CD8-positive, alpha-beta memory T cell (primary cell): ENCODE results near the gene USP3. TPM values are rescaled to one million over a fixed set of nuclear protein-coding genes. Genes with fewer than 3 reads are reported as not detected.

Source experiments
- CTCF ChIA-PET: fragments of 350-600 bp; sonication (Branson Sonifier 250); formaldehyde crosslinking; loops from one replicate; lab custom pipeline; 2021; ENCODE audit warnings: antibody characterized with exemption; lab: Charles Lee
- POLR2A ChIA-PET: fragments of 350-600 bp; sonication (Branson Sonifier 250); formaldehyde crosslinking; loops from one replicate; lab custom pipeline; 2021; ENCODE audit warnings: antibody characterized with exemption; lab: Charles Lee
- DNase-seq, 5 donors: peaks; one replicate each; pipeline versions ENCODE4 v3.0.0 to v3.0.0-alpha.2; 2020 to 2022; ENCODE audit warnings: mixed read lengths in 1 of 5
- H3K27ac ChIP-seq: one replicate; pipeline ENCODE4 v1.7.0; 2013; ENCODE audit warnings: low read depth, mild to moderate bottlenecking, low read length, moderate library complexity
- H3K27me3 ChIP-seq: 2 replicates; pipeline ENCODE4 v1.7.0; 2013; ENCODE audit warnings: low read length, mild to moderate bottlenecking; ENCODE audit not compliant: insufficient read depth, poor library complexity, severe bottlenecking
- H3K36me3 ChIP-seq: 2 replicates; pipeline ENCODE4 v1.7.0; 2013; ENCODE audit warnings: mild to moderate bottlenecking, low read length, moderate library complexity; ENCODE audit not compliant: insufficient read depth
- H3K4me1 ChIP-seq: 2 replicates; pipeline ENCODE4 v1.7.0; 2013; ENCODE audit warnings: mild to moderate bottlenecking, low read length, moderate library complexity; ENCODE audit not compliant: insufficient read depth
- H3K4me3 ChIP-seq: 2 replicates; pipeline ENCODE4 v1.7.0; 2013; ENCODE audit warnings: mild to moderate bottlenecking, low read length
- H3K9me3 ChIP-seq: 2 replicates; pipeline ENCODE4 v1.7.0; 2013; ENCODE audit warnings: mild to moderate bottlenecking, low read length
- H3K27ac Mint-ChIP-seq, 8 donors: one replicate each; pipeline ENCODE4 v1.8.0; 2020 to 2021; ENCODE audit warnings: mixed read lengths in 8 of 8, mild to moderate bottlenecking in 6 of 8, inconsistent platforms in 3 of 8, moderate library complexity in 3 of 8
- H3K27me3 Mint-ChIP-seq, 2 donors: one replicate each; pipeline ENCODE4 v1.8.0; 2020 to 2021; ENCODE audit warnings: mixed read lengths in 2 of 2, mild to moderate bottlenecking in 1 of 2, moderate library complexity in 1 of 2
- H3K36me3 Mint-ChIP-seq, 3 donors: one replicate each; pipeline ENCODE4 v1.8.0; 2020 to 2021; ENCODE audit warnings: mixed read lengths in 3 of 3, inconsistent platforms in 1 of 3, mild to moderate bottlenecking in 1 of 3
- H3K4me1 Mint-ChIP-seq, 3 donors: one replicate each; pipeline ENCODE4 v1.8.0; 2020 to 2021; ENCODE audit warnings: mixed read lengths in 3 of 3, inconsistent platforms in 1 of 3, mild to moderate bottlenecking in 1 of 3
- H3K4me3 Mint-ChIP-seq, 7 donors: one replicate each; pipeline ENCODE4 v1.8.0; 2020 to 2021; ENCODE audit warnings: mixed read lengths in 7 of 7, mild to moderate bottlenecking in 6 of 7, moderate library complexity in 4 of 7, inconsistent platforms in 2 of 7
- H3K9me3 Mint-ChIP-seq, 5 donors: one replicate each; pipeline ENCODE4 v1.8.0; 2020 to 2022; ENCODE audit warnings: mixed read lengths in 5 of 5, mild to moderate bottlenecking in 3 of 5, moderate library complexity in 2 of 5, inconsistent platforms in 1 of 5
- polyA plus RNA-seq: library from polyadenylated mRNA; unstranded; fragments of 300-500 nt; fragmentation: Illumina TruSeq; gene quantifications from one replicate; pipeline ENCODE4 v1.2.3, GENCODE V29; 2021
- total RNA-seq, 2 experiments: library from RNA; stranded (reverse); gene quantifications; one replicate each; pipeline ENCODE4 v1.2.3, GENCODE V29; 2021

The USP3 gene
- total and polyA plus RNA-seq, 3 experiments from 2014 or later: 36.6 to 50.7 (median 38.0) TPM

- CTCF ChIA-PET: interaction anchor here (0.7 to 8.3 kb wide), 9 partner anchors 8 to 106 kb away, joined by 3 to 115 read pairs (median 11); no protein-coding TSS in a partner anchor
- Mint-ChIP-seq H3K36me3 (peaks cover 0 to 14% (median 2%) of the 10 kb centered on the region in 3 donors), H3K27ac (peak overlapping the region in 7 of 8 donors; percentile 98 to 100 (median 100)), H3K4me3 (peak overlapping the region; percentile 88 to 97 (median 94)), H3K27me3 (no peaks in the 10 kb centered on the region), H3K4me1 (peaks cover 72 to 80% (median 76%) of the 10 kb centered on the region in 3 donors), H3K9me3 (peaks cover 0 to 3% (median 1%) of the 10 kb centered on the region in 5 donors)
- H3K36me3 ChIP-seq: no peaks in the 10 kb centered on the region
- H3K4me3 ChIP-seq: peak overlapping the region; percentile 80
- H3K9me3 ChIP-seq: no peaks in the 10 kb centered on the region
- no peaks in the 10 kb centered on the region for H3K27me3 ChIP-seq
- peak overlapping the region; percentile 96 for H3K27ac ChIP-seq
- POLR2A ChIA-PET: interaction anchor here (0.5 to 4.6 kb wide), 16 partner anchors 8 to 889 kb away, joined by 3 to 48 read pairs (median 4); partner anchors contain the start of gene CIAO2A
- H3K4me1 ChIP-seq: peaks cover 80% of the 10 kb centered on the region
- DNase-seq: peak; percentile 77 to 95 (median 90)
These were observed 600 bp upstream of the USP3 start for GRCh38 chr15:63503739-63504246.

- H3K27ac Mint-ChIP-seq: peak overlapping the region; percentile 95 to 99 (median 97)
- Histone ChIP-seq H3K9me3 (no peaks in the 10 kb centered on the region), H3K36me3 (no peaks in the 10 kb centered on the region), H3K4me1 (peaks cover 80% of the 10 kb centered on the region), H3K27ac (peak overlapping the region; percentile 87), H3K4me3 (peak overlapping the region; percentile 90), H3K27me3 (no peaks in the 10 kb centered on the region)
- no peaks in the 10 kb centered on the region for H3K27me3 Mint-ChIP-seq
- peaks cover 0 to 1% (median 0%) of the 10 kb centered on the region in 5 donors for H3K9me3 Mint-ChIP-seq
- CTCF ChIA-PET: interaction anchor here (0.7 to 8.3 kb wide), 20 partner anchors 9 to 107 kb away, joined by 3 to 115 read pairs (median 8); no protein-coding TSS in a partner anchor
- peak overlapping the region; percentile 92 to 99 (median 98) for H3K4me3 Mint-ChIP-seq
- POLR2A ChIA-PET: interaction anchor here (0.7 to 4.6 kb wide), 13 partner anchors 10 to 588 kb away, joined by 3 to 48 read pairs (median 10); partner anchors contain the start of gene CIAO2A
- H3K36me3 Mint-ChIP-seq: peaks cover 0 to 14% (median under 1%) of the 10 kb centered on the region in 3 donors
- H3K4me1 Mint-ChIP-seq: peaks cover 78 to 81% (median 79%) of the 10 kb centered on the region in 3 donors
- peak; percentile 29 to 66 (median 50) for DNase-seq
These were observed 817 bp downstream of the USP3 start for GRCh38 chr15:63504979-63505841.

- H3K9me3 Mint-ChIP-seq: peaks cover 0 to 1% (median 0%) of the 10 kb centered on the region in 5 donors
- H3K27ac ChIP-seq: peak overlapping the region; percentile 87
- DNase-seq: no peak
- peaks cover 0 to 14% (median 0%) of the 10 kb centered on the region in 3 donors for H3K36me3 Mint-ChIP-seq
- H3K36me3 ChIP-seq: no peaks in the 10 kb centered on the region
- H3K4me3 Mint-ChIP-seq: peak overlapping the region; percentile 92 to 99 (median 98)
- H3K4me1 ChIP-seq: peaks cover 80% of the 10 kb centered on the region
- peak overlapping the region; percentile 90 for H3K4me3 ChIP-seq
- peaks cover 78 to 81% (median 79%) of the 10 kb centered on the region in 3 donors for H3K4me1 Mint-ChIP-seq
- no peaks in the 10 kb centered on the region for H3K27me3 Mint-ChIP-seq
- H3K27me3 ChIP-seq: no peaks in the 10 kb centered on the region
- ChIA-PET POLR2A (interaction anchor here (0.7 to 4.6 kb wide), 10 partner anchors 10 to 95 kb away, joined by 3 to 48 read pairs (median 16); no protein-coding TSS in a partner anchor), CTCF (interaction anchor here (0.8 to 8.3 kb wide), 19 partner anchors 8 to 106 kb away, joined by 3 to 115 read pairs (median 8); no protein-coding TSS in a partner anchor)
- H3K9me3 ChIP-seq: no peaks in the 10 kb centered on the region
- peak overlapping the region; percentile 95 to 99 (median 97) for H3K27ac Mint-ChIP-seq
These were observed 1.4 kb downstream of the USP3 start for GRCh38 chr15:63505842-63506222.

- peak overlapping the region; percentile 87 for H3K27ac ChIP-seq
- peak overlapping the region; percentile 90 for H3K4me3 ChIP-seq
- POLR2A ChIA-PET: interaction anchor here (1.9 to 4.6 kb wide), 5 partner anchors 11 to 94 kb away, joined by 19 to 48 read pairs (median 29); no protein-coding TSS in a partner anchor
- no peak for DNase-seq
- Mint-ChIP-seq H3K4me1 (peaks cover 75 to 81% (median 77%) of the 10 kb centered on the region in 3 donors), H3K27me3 (no peaks in the 10 kb centered on the region), H3K9me3 (peaks cover 0 to 1% (median 0%) of the 10 kb centered on the region in 5 donors), H3K4me3 (peak overlapping the region; percentile 92 to 99 (median 98)), H3K27ac (peak overlapping the region; percentile 95 to 99 (median 96)), H3K36me3 (peaks cover 0 to 14% (median 0%) of the 10 kb centered on the region in 3 donors)
- CTCF ChIA-PET: interaction anchor here (1.2 to 8.3 kb wide), 9 partner anchors 7 to 93 kb away, joined by 4 to 115 read pairs (median 11); no protein-coding TSS in a partner anchor
- H3K4me1 ChIP-seq: peaks cover 74% of the 10 kb centered on the region
- H3K9me3 ChIP-seq: no peaks in the 10 kb centered on the region
- no peaks in the 10 kb centered on the region for H3K27me3 ChIP-seq
- H3K36me3 ChIP-seq: no peaks in the 10 kb centered on the region
These were observed 2.2 kb downstream of the USP3 start for GRCh38 chr15:63506537-63507035.

GRCh38 chr15:63507878-63508818 is 3.8 kb downstream of the USP3 start:
- POLR2A ChIA-PET: interaction anchor here (0.6 to 4.6 kb wide), 6 partner anchors 10 to 93 kb away, joined by 3 to 48 read pairs (median 5); no protein-coding TSS in a partner anchor
- Histone ChIP-seq H3K4me3 (no peak overlapping the region), H3K27me3 (no peaks in the 10 kb centered on the region), H3K4me1 (peaks cover 74% of the 10 kb centered on the region), H3K36me3 (no peaks in the 10 kb centered on the region), H3K27ac (no peak overlapping the region), H3K9me3 (no peaks in the 10 kb centered on the region)
- CTCF ChIA-PET: interaction anchor here (0.8 to 8.3 kb wide), 8 partner anchors 12 to 44 kb away, joined by 3 to 115 read pairs (median 7); no protein-coding TSS in a partner anchor
- peaks cover 73 to 81% (median 77%) of the 10 kb centered on the region in 3 donors for H3K4me1 Mint-ChIP-seq
- no peaks in the 10 kb centered on the region for H3K27me3 Mint-ChIP-seq
- H3K4me3 Mint-ChIP-seq: peak overlapping the region; percentile 20 to 99 (median 60)
- peaks cover 0 to 14% (median 0%) of the 10 kb centered on the region in 3 donors for H3K36me3 Mint-ChIP-seq
- DNase-seq: no peak
- H3K27ac Mint-ChIP-seq: peak overlapping the region; percentile 10 to 99 (median 82)
- no peaks in the 10 kb centered on the region for H3K9me3 Mint-ChIP-seq

GRCh38 chr15:63509056-63509954 is 4.9 kb downstream of the USP3 start:
- ChIA-PET CTCF (interaction anchor here (0.6 to 5.9 kb wide), 7 partner anchors 12 to 44 kb away, joined by 3 to 115 read pairs (median 4); no protein-coding TSS in a partner anchor), POLR2A (interaction anchor here (0.9 to 1.2 kb wide), 2 partner anchors 12 to 16 kb away, joined by 3 to 6 read pairs; no protein-coding TSS in a partner anchor)
- peaks cover 76 to 85% (median 81%) of the 10 kb centered on the region in 3 donors for H3K4me1 Mint-ChIP-seq
- no peaks in the 10 kb centered on the region for H3K27me3 ChIP-seq
- H3K36me3 ChIP-seq: no peaks in the 10 kb centered on the region
- H3K27ac Mint-ChIP-seq: peak overlapping the region; percentile 6 to 99 (median 84)
- no peak for DNase-seq
- peaks cover 76% of the 10 kb centered on the region for H3K4me1 ChIP-seq
- H3K4me3 Mint-ChIP-seq: peak overlapping the region; percentile 26 to 78 (median 47)
- H3K36me3 Mint-ChIP-seq: peaks cover 0 to 11% (median 1%) of the 10 kb centered on the region in 3 donors
- H3K4me3 ChIP-seq: no peak overlapping the region
- no peaks in the 10 kb centered on the region for H3K9me3 ChIP-seq
- no peak overlapping the region for H3K27ac ChIP-seq
- no peaks in the 10 kb centered on the region for H3K27me3 Mint-ChIP-seq
- H3K9me3 Mint-ChIP-seq: no peaks in the 10 kb centered on the region
